ENCODE results near the gene BAIAP2L2. TPM values are rescaled to one million over a fixed set of nuclear protein-coding genes. Genes with fewer than 3 reads are reported as not detected.

BAIAP2L2 gene
- total and polyA plus RNA-seq, 10 of the 15 experiments (the other 5 are each of a cell fraction or from before 2014, with no cell fraction given): 0.08 to 0.38 (median 0.14) TPM; not detected in 6

DNA sequence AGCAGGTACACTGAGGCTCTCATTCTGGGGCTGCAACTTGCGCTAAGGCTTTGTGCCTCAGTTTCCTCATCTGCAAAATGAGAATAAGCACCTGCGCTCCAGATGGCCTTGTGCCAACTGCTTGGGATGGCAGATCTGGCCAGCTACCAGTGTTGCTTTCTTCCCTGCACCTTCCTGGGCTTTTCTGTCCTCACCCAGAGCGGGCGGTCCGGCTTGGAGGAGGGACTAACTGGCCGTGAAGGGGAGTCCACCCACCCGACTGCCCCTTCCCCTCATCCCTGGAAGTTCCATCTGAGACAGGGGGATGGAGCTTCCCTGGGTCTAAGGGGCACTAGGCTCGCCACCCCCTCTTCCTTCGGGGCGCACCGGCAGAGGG is 30.0 kb downstream of the BAIAP2L2 start:
- no peaks in the 10 kb centered on the region for H3K36me3 ChIP-seq (ENCODE audit: control insufficient read depth in 2 of 2, insufficient read depth in 2 of 2, low read length in 1 of 2)
- H3K79me2 ChIP-seq (ENCODE audit: control insufficient read depth, insufficient read depth, low read length): no peaks in the 10 kb centered on the region
- ChIA-PET SMC1A (ENCODE audit: uncharacterized antibody, unreplicated experiment) (no interaction called here), RAD21 (ENCODE audit: unreplicated experiment) (no interaction called here), CTCF (no interaction called here), POLR2A (no interaction called here)
- no peaks in the 10 kb centered on the region for H3K4me1 ChIP-seq (ENCODE audit: control insufficient read depth, insufficient read depth, low read length)
- FAIRE-seq (no peak), ATAC-seq (no peak), DNase-seq (ENCODE audit: low read depth, low spot score) (no peak)
- WGBS (ENCODE audit: insufficient coverage, insufficient replicate concordance, low lambda C conversion rate, missing lambda C conversion rate): 68% methylated on average over 11 of the region's 11 CpGs
- H3K27me3 ChIP-seq (replicated peaks in 1 of 2; ENCODE audit: control insufficient read depth in 2 of 2, insufficient read depth in 2 of 2, low read length in 1 of 2): peaks cover 8 to 9% of the 10 kb centered on the region in 2 experiments; a peak in 3 of 4 replicates
- H3K4me2 ChIP-seq (ENCODE audit: control insufficient read depth, insufficient read depth): no peak overlapping the region
- no peak overlapping the region for H2AFZ ChIP-seq (ENCODE audit: control insufficient read depth, low read depth, low read length)
- H4K20me1 ChIP-seq (ENCODE audit: control insufficient read depth, insufficient read depth): no peaks in the 10 kb centered on the region
- H3K9ac ChIP-seq (ENCODE audit: control insufficient read depth, insufficient read depth, low read length): no peak overlapping the region
- no peaks in the 10 kb centered on the region for H3K9me3 ChIP-seq (replicated peaks; ENCODE audit: control insufficient read depth, insufficient read depth, low read length)
- intact Hi-C loops (cut with micrococcal nuclease; ENCODE audit: unreplicated experiment): no loop called here
- no peak overlapping the region for H3K27ac ChIP-seq (ENCODE audit: control insufficient read depth, insufficient read depth)
- BruUV-seq (replicated peaks): no TSS peak
- in situ Hi-C loops (cut with MboI): no loop called here
- H3K4me3 ChIP-seq: no peak overlapping the region
- TF ChIP-seq BCL11A (IDR thresholded peaks at IDR 0.05; ENCODE audit: low read depth, low read length) (no peak), MXI1 (IDR thresholded peaks at IDR 0.05; ENCODE audit: low read depth, low read length) (no peak), NKRF (conservative IDR thresholded peaks at IDR 0.05) (no peak), CHD4 (IDR thresholded peaks at IDR 0.05) (no peak), LARP7 (IDR thresholded peaks at IDR 0.05) (no peak), ZNF622 (IDR thresholded peaks at IDR 0.05) (no peak), MEF2A (IDR thresholded peaks at IDR 0.05; ENCODE audit: insufficient read depth, low read depth, low read length) (no peak), MTA2 (IDR thresholded peaks at IDR 0.05; ENCODE audit: low read depth) (no peak), MYC (IDR thresholded peaks at IDR 0.05; ENCODE audit: insufficient read depth, insufficient read length, insufficient replicate concordance, low read length, severe bottlenecking) (no peak)
- TF ChIP-seq, protein P1, sequence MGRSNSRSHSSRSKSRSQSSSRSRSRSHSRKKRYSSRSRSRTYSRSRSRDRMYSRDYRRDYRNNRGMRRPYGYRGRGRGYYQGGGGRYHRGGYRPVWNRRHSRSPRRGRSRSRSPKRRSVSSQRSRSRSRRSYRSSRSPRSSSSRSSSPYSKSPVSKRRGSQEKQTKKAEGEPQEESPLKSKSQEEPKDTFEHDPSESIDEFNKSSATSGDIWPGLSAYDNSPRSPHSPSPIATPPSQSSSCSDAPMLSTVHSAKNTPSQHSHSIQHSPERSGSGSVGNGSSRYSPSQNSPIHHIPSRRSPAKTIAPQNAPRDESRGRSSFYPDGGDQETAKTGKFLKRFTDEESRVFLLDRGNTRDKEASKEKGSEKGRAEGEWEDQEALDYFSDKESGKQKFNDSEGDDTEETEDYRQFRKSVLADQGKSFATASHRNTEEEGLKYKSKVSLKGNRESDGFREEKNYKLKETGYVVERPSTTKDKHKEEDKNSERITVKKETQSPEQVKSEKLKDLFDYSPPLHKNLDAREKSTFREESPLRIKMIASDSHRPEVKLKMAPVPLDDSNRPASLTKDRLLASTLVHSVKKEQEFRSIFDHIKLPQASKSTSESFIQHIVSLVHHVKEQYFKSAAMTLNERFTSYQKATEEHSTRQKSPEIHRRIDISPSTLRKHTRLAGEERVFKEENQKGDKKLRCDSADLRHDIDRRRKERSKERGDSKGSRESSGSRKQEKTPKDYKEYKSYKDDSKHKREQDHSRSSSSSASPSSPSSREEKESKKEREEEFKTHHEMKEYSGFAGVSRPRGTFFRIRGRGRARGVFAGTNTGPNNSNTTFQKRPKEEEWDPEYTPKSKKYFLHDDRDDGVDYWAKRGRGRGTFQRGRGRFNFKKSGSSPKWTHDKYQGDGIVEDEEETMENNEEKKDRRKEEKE (IDR thresholded peaks at IDR 0.05): no peak
- TF ChIP-seq, protein P2, sequence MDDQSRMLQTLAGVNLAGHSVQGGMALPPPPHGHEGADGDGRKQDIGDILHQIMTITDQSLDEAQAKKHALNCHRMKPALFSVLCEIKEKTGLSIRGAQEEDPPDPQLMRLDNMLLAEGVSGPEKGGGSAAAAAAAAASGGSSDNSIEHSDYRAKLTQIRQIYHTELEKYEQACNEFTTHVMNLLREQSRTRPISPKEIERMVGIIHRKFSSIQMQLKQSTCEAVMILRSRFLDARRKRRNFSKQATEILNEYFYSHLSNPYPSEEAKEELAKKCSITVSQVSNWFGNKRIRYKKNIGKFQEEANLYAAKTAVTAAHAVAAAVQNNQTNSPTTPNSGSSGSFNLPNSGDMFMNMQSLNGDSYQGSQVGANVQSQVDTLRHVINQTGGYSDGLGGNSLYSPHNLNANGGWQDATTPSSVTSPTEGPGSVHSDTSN (IDR thresholded peaks at IDR 0.05; ENCODE audit: insufficient replicate concordance, low read depth, low read length): no peak
- TF ChIP-seq, protein P3, sequence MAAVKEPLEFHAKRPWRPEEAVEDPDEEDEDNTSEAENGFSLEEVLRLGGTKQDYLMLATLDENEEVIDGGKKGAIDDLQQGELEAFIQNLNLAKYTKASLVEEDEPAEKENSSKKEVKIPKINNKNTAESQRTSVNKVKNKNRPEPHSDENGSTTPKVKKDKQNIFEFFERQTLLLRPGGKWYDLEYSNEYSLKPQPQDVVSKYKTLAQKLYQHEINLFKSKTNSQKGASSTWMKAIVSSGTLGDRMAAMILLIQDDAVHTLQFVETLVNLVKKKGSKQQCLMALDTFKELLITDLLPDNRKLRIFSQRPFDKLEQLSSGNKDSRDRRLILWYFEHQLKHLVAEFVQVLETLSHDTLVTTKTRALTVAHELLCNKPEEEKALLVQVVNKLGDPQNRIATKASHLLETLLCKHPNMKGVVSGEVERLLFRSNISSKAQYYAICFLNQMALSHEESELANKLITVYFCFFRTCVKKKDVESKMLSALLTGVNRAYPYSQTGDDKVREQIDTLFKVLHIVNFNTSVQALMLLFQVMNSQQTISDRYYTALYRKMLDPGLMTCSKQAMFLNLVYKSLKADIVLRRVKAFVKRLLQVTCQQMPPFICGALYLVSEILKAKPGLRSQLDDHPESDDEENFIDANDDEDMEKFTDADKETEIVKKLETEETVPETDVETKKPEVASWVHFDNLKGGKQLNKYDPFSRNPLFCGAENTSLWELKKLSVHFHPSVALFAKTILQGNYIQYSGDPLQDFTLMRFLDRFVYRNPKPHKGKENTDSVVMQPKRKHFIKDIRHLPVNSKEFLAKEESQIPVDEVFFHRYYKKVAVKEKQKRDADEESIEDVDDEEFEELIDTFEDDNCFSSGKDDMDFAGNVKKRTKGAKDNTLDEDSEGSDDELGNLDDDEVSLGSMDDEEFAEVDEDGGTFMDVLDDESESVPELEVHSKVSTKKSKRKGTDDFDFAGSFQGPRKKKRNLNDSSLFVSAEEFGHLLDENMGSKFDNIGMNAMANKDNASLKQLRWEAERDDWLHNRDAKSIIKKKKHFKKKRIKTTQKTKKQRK (IDR thresholded peaks at IDR 0.05; ENCODE audit: low read depth, low read length): no peak

Data from GM12878 (cell line).